DOHH2 (cell line): Measurements from ENCODE around the gene CCM2.
A peak's percentile ranks its signal among the peaks of the same experiment; 100 is the strongest.

Experiments used
- H3F3A ChIP-seq: fragments of 200-600 bp; sonication (generic), shearing (Covaris generic); 2 replicates; pipeline ENCODE4 v1.6.0; 2016; ENCODE audit warnings: antibody characterized with exemption, mild to moderate bottlenecking; ENCODE audit not compliant: control insufficient read depth, insufficient read depth
- H3K27ac ChIP-seq: fragments of 200-600 bp; sonication (generic); 2 replicates; pipeline ENCODE4 v1.5.1; 2014; ENCODE audit warnings: low read depth, mild to moderate bottlenecking, low read length, moderate library complexity
- H3K27me3 ChIP-seq: fragments of 200-600 bp; sonication (generic); 2 replicates; pipeline ENCODE4 v1.6.1; 2014; ENCODE audit warnings: mild to moderate bottlenecking, low read length, mixed read lengths; ENCODE audit not compliant: control insufficient read depth
- H3K36me3 ChIP-seq: fragments of 200-600 bp; sonication (generic); 2 replicates; pipeline ENCODE4 v1.6.1; 2014; ENCODE audit warnings: mild to moderate bottlenecking, low read length, moderate library complexity, mixed read lengths; ENCODE audit not compliant: control insufficient read depth
- H3K4me1 ChIP-seq: fragments of 200-600 bp; sonication (generic); 2 replicates; pipeline ENCODE4 v1.6.1; 2014; ENCODE audit warnings: mild to moderate bottlenecking, low read length, mixed read lengths; ENCODE audit not compliant: control insufficient read depth
- H3K4me2 ChIP-seq: fragments of 200-600 bp; sonication (generic); 2 replicates; pipeline ENCODE4 v1.6.0; 2014; ENCODE audit warnings: mild to moderate bottlenecking, low read length, moderate library complexity
- H3K4me3 ChIP-seq: fragments of 200-600 bp; sonication (generic); 2 replicates; pipeline ENCODE4 v1.5.1; 2014; ENCODE audit warnings: mild to moderate bottlenecking, low read length, mixed read lengths
- H3K79me2 ChIP-seq: fragments of 200-600 bp; sonication (generic); 2 replicates; pipeline ENCODE4 v1.6.1; 2014; ENCODE audit warnings: mild to moderate bottlenecking, low read length, mixed read lengths; ENCODE audit not compliant: control insufficient read depth
- H3K9me2 ChIP-seq: fragments of 200-600 bp; sonication (generic); replicated peaks from 2 replicates; pipeline ENCODE4 v1.6.1; 2014; ENCODE audit warnings: mild to moderate bottlenecking, low read length, mixed read lengths; ENCODE audit not compliant: control insufficient read depth
- H3K9me3 ChIP-seq: fragments of 200-600 bp; sonication (generic); 2 replicates; pipeline ENCODE4 v1.6.1; 2014; ENCODE audit warnings: antibody characterized with exemption, low read length, mixed read lengths; ENCODE audit not compliant: control insufficient read depth, insufficient read depth
- H4K20me1 ChIP-seq: fragments of 200-600 bp; sonication (generic); 2 replicates; pipeline ENCODE4 v1.6.0; 2014; ENCODE audit warnings: low read depth, mild to moderate bottlenecking, antibody characterized with exemption, low read length, moderate library complexity; ENCODE audit not compliant: control insufficient read depth, insufficient read depth
- EZH2phosphoT487 ChIP-seq: fragments of 200-600 bp; sonication (generic); IDR thresholded peaks from 2 replicates; pipeline ENCODE4 v1.6.1; 2017; ENCODE audit warnings: borderline replicate concordance, mild to moderate bottlenecking, antibody characterized with exemption, low read length, moderate library complexity, mixed read lengths
- TF ChIP-seq, protein P1 (sequence below): fragments of 200-600 bp; sonication (generic); IDR thresholded peaks from one replicate; pipeline ENCODE4 v1.5.1; 2014; ENCODE audit warnings: antibody characterized with exemption, mild to moderate bottlenecking, low read depth, low read length; ENCODE audit not compliant: poor library complexity, severe bottlenecking

The CCM2 gene

DNA sequence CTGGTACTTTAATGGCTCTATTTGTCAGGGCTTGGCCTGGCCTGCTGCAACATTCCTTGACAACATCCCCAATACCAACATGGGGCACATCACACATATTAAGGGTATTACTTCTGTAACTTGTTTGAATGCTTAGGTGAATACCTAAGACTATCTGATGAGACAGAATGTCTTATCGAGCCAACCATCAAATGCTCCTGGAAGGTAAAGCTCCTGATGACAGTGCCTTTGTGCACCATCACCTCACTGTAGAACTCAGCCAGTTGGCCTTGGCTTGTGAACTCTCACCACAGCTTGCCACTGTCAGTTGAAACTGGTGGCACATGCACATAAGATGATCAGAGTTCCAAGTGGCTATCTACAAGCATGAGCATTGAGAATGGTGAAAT is 17.5 kb upstream of the CCM2 start:
- Histone ChIP-seq H3K9me2 (no peaks in the 10 kb centered on the region), H3K4me2 (peak overlapping the region; percentile 97), H3K27ac (peak overlapping the region; percentile 94), H3K9me3 (no peaks in the 10 kb centered on the region), H3K4me1 (peaks cover 86% of the 10 kb centered on the region), H3F3A (peaks cover 69% of the 10 kb centered on the region), H3K27me3 (peaks cover 3% of the 10 kb centered on the region; the same call in 1 of the 2 replicates), H3K36me3 (peaks cover 81% of the 10 kb centered on the region), H3K79me2 (peaks cover 74% of the 10 kb centered on the region), H3K4me3 (peak overlapping the region; percentile 97), H4K20me1 (peaks cover 32% of the 10 kb centered on the region)
- TF ChIP-seq, protein P1, sequence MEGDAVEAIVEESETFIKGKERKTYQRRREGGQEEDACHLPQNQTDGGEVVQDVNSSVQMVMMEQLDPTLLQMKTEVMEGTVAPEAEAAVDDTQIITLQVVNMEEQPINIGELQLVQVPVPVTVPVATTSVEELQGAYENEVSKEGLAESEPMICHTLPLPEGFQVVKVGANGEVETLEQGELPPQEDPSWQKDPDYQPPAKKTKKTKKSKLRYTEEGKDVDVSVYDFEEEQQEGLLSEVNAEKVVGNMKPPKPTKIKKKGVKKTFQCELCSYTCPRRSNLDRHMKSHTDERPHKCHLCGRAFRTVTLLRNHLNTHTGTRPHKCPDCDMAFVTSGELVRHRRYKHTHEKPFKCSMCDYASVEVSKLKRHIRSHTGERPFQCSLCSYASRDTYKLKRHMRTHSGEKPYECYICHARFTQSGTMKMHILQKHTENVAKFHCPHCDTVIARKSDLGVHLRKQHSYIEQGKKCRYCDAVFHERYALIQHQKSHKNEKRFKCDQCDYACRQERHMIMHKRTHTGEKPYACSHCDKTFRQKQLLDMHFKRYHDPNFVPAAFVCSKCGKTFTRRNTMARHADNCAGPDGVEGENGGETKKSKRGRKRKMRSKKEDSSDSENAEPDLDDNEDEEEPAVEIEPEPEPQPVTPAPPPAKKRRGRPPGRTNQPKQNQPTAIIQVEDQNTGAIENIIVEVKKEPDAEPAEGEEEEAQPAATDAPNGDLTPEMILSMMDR = no peak
- no peak for TF ChIP-seq EZH2phosphoT487

DNA sequence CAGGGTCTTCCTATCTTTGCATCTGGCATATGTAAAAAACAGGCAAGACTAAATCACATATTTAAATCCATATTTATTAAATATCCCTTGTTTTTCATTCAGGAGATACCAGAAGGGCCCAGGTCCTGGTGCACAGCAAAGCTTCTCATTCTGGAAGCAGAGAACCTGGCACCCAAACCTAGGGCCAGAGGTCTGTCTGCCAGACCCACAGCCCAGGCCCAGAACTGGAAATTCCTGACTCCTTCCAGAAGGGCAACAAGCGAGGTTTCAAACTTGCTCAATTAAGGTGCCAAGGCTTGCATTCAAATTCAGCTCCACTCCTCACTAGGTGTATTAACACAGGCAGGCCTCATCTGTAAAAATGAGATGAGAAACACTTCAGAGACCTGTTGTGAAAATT is 17.0 kb upstream of the CCM2 start:
- Histone ChIP-seq H3K27me3 (peaks cover 3% of the 10 kb centered on the region; the same call in 1 of the 2 replicates), H3K4me3 (peak overlapping the region; percentile 97), H3K27ac (peak overlapping the region; percentile 94), H3K4me1 (peaks cover 86% of the 10 kb centered on the region), H3K79me2 (peaks cover 74% of the 10 kb centered on the region), H3K9me3 (no peaks in the 10 kb centered on the region), H3K4me2 (peak overlapping the region; percentile 97), H4K20me1 (peaks cover 32% of the 10 kb centered on the region), H3K36me3 (peaks cover 77% of the 10 kb centered on the region), H3K9me2 (no peaks in the 10 kb centered on the region), H3F3A (peaks cover 69% of the 10 kb centered on the region)
- TF ChIP-seq EZH2phosphoT487 = no peak
- TF ChIP-seq, protein P1 = no peak

DNA sequence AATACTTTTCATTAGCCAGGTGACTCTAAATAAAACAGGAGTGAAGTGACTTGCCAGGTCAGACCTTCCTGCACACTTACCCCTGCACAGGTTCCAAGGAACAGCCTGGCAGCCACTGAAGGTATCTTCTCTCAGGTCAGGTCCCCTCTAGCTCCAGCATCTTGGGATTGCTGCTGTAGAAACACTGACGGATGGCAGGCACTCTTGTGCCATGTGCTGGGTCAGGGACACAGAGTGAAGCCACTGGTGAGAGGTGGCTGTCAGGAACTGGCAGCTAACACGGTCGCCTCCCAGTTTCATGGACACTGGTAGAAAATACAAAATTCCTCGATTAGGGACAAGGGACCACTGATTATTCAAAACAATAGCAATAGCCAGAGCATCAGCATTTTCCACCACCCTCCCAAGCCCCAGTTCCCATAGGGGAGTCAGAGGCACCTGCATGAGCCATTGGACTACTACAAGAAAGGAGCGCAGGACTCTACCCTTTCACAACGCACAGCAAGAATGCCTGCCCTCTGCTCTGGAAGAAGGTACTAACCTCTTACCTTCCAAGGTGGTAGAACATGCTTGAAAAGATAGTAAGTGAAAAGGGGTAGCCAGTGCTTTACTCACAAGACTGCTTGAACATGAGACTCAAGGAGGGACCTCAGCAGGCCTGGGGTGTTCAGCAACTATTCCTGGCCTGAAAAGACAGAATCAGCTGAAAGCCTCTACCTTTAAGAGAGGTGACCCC is 16.1 kb upstream of the CCM2 start:
- H3K36me3 ChIP-seq = peaks cover 68% of the 10 kb centered on the region
- peaks cover 3% of the 10 kb centered on the region; the same call in 1 of the 2 replicates for H3K27me3 ChIP-seq
- peaks cover 32% of the 10 kb centered on the region for H4K20me1 ChIP-seq
- H3K9me2 ChIP-seq = no peaks in the 10 kb centered on the region
- H3K9me3 ChIP-seq = no peaks in the 10 kb centered on the region
- H3K4me3 ChIP-seq = peak overlapping the region; percentile 97
- H3F3A ChIP-seq = peaks cover 69% of the 10 kb centered on the region
- peak overlapping the region; percentile 97 for H3K4me2 ChIP-seq
- peaks cover 84% of the 10 kb centered on the region for H3K4me1 ChIP-seq
- H3K27ac ChIP-seq = peak overlapping the region; percentile 94
- peaks cover 71% of the 10 kb centered on the region for H3K79me2 ChIP-seq
- TF ChIP-seq, protein P1 = no peak
- TF ChIP-seq EZH2phosphoT487 = no peak
